HG02759 (cell line): Measurements from ENCODE around the gene RBM4.
"Not testable (repeated sequence)": the region's sequence is repeated elsewhere in the genome, so short reads cannot be mapped to it uniquely, and the experiment has no call there.

Experiments used
- ATAC-seq: cut with Tn5 transposase; IDR thresholded peaks from one replicate; pipeline ENCODE4 v1.9.1; 2021; ENCODE audit warnings: mild to moderate bottlenecking, moderate library complexity; ENCODE audit not compliant: unreplicated experiment

Gene RBM4, protein sequence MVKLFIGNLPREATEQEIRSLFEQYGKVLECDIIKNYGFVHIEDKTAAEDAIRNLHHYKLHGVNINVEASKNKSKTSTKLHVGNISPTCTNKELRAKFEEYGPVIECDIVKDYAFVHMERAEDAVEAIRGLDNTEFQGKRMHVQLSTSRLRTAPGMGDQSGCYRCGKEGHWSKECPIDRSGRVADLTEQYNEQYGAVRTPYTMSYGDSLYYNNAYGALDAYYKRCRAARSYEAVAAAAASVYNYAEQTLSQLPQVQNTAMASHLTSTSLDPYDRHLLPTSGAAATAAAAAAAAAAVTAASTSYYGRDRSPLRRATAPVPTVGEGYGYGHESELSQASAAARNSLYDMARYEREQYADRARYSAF

DNA sequence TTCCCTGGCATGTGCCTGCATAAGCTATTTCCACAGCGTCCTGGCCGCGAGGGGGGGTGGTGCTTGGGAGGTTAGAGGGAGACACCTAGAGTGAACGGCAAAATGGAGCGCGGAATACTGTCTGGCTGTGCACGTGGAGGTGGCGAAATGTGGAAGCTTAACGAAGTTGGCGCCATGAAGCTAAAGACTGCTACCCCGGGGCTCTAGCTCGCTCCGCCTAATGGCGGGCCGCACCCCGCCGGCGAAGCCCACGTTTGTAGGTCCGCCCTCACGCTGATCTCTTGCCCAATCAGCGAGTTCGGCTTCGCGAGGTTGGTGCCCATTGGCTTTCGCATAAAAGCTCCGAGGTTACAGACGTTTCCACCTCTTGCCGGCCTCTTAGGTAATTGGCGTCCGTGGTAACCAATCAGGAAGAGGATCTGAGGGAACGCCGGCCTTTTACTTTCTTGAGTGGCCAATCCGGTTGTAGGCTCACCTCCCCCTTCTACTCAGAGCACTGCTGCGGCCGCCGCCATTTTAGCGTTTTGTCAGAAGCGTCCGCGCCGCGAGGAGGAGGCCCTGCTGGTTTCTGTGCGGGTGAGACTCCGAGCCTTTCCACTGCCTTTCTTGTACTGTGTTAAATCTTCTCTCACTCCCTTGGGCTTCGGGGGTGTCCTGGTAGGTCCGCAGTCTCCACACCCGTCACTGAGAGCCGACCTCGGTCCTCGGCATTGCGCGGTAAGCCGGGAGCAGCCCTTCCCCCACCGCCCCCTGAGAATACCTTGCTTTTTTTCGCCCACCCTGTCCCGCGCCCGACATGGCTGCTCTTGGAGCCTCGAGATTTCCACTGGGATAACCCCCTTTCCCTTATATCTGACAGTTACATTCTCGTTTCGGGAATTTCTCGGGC lies at the start of gene RBM4:
Gene RBM4 (plus strand): TSS at position 527 of the 889 bp plus-strand sequence. CDS start 1,009 bp downstream, outside the sequence.
- peak; percentile 93 for ATAC-seq

DNA sequence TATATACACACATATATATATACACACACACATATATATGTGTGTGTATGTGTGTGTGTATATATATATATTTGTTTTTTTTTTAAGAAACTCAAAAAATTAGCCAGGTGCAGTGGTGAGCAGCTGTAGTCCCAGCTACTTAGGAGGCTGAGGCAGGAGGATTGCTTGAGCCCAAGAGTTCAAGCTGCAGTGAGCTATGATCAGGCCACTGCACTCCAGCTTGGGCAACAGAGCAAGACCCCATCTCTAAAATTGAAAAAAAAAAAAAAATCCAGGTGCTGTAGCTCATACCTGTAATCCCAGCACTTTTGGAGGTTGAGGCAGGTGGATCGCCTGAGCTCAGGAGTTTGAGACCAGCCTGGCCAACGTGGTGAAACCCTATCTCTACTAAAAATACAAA lies 49.2 kb upstream of the RBM4 start:
- ATAC-seq = not testable (repeated sequence)

DNA sequence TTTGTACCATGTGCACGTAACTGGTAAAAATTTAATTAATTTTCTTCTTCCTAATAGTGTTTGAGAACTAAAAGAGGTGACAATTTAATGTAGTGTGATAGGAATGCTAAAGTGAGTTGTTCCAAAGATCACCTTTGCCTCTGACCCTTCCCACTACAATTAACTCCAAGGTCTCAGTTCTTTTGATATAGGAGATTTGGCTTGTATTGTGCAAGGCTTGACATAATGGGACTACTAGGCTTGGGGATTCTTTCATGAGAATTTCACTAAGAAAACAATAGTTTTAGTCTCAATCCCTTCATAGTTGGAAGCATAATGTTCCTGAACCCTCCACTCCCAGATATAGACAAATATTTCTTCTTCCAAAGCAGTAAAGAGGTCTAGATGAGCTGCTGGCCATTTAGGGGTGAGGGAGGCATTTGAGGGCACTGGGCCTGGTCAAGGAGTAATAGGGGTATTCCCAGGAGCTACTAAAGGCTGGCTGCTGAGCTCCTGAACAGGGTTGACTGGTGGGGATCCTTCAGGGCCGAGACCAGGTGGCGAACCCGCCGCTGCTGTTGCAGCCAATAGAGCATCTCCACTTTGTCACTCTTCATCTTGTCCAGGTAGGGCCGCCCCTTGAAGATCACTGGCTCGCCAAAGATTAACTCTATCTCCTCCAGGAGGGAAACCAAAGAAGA lies 48.4 kb upstream of the RBM4 start:
- ATAC-seq = no peak

DNA sequence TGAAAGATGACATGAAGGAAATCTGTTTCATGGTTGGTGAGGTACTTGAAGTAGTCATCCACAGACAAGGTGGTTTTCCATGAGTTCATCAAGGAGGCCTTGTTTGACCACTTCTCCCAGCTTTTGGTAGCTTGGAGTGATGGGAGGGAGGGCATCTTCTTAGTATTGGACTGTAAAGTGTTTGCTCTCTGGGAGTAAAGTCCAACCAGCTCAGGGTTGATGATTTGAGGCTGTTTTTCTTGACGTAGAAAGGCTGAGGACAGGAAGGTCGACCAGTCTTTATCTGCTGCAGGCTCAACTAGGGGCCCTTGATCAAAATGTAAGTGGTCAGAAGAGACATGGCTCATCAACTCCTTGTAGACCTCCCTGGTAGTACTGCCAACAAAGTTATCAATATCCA lies 47.3 kb upstream of the RBM4 start:
- ATAC-seq = no peak

DNA sequence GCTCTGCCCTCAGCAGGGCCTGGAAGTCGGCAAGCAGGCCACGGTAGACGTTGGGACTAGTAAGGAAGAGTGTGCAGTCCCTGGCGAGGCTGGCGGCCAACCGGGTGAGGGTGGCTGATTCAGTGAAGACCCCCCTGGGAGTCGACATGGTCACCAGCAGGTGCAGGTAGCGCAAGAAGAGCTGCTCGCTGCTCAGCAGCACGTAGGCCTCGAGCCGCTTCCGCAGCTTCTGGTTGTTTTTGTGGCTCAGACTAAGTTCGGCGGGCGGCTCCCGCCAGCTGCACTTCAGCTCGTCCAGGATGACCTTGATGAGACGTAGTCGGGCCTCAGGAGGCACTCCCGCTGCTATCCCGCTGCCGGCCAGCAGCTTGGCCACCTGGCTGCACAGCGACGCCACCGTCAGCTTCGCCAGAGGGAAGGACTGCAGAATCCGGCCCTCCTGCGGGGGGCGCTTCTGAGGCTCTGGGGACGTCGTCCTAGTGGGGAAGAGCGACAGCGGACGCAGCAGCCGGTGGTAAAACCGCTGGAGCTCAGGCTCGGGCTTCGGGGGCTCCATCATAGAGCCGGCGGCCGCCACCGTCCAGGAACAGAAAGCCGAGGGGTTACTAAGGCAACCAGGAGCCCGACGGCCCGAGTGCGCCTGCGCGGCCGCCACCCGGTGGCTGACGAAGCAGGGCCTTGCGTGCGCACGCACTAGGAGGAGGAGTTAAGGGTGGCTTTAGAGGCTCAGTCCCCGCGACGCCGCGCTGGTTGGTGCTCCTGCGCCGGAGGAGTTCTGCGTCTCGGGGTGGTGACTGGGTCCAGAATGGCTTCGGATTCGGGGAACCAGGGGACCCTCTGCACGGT lies 45.8 kb upstream of the RBM4 start, which contains the start of the genes CCDC87 and CCS:
Gene CCDC87 (minus strand): TSS at position 607 of the 846 bp plus-strand sequence. CDS start 48 bp downstream, at position 559.
Gene CCS (plus strand): TSS at position 729 of the 846 bp plus-strand sequence. CDS start 77 bp downstream, at position 806.
- peak; percentile 92 for ATAC-seq

DNA sequence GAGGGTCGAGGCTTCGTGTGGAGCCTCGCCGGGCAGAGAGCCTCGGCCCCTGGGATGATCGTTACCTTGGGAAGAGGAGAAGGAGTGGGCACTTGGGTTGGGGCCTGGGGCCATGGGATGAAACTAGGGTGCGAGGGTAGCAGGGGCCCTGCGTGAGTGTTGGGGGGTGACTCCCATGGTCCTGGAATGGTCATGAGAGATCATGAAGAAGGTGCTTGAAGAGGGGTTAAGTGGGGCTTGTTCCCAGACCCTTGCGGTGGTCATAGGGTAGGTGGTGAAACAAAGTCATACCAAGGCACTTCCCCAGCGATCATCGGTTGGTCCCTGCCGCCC lies 45.2 kb upstream of the RBM4 start:
- no peak for ATAC-seq

DNA sequence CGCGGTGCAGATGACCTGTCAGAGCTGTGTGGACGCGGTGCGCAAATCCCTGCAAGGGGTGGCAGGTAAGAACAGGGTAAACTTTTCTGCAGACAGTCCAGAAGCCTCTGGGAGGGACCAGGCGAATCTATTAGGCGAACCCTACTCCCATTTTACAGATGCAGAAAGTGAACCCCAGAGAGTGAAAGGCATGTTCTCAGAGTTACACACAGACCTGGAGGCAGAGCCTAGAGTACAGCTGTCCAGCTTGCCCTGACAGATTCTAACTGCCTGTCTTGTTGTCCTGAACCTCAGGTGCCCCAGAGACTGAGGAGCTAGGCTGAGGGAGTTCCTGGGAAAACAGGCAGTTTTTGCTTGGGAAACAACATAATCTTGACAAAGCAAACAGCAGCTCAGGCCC lies 44.9 kb upstream of the RBM4 start:
- no peak for ATAC-seq

DNA sequence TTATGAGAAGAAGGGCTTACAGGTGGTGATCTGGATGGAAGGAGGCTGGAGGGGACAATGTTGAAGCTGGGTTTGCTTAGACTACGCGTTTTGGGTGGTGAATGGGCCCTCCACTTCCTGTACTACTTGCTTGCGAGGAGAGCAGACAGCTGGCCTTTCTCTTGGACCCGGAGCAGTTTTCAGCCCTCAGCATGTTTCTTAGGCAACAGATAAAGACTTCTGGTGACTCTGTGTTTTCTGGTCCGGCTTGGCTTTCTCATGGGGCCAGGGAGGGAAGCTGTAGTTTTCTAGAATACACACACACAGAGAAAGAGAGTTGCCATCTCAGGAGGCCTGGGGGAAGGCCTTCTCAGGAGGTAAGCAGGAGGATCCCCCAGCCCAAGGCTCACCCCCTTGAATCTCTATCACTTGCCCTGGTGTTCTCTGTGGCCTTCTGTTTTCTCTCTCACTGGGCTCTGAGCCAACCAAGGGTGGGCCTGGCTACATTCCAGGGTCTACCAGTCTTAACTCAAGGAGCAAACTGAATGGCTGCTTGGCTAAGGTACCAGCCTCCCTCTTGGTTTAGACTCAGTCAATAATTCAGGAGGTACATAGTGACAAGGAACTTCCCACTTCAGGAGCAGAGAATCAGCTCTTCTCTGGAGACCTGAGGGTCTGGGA lies 43.1 kb upstream of the RBM4 start:
- ATAC-seq = no peak

DNA sequence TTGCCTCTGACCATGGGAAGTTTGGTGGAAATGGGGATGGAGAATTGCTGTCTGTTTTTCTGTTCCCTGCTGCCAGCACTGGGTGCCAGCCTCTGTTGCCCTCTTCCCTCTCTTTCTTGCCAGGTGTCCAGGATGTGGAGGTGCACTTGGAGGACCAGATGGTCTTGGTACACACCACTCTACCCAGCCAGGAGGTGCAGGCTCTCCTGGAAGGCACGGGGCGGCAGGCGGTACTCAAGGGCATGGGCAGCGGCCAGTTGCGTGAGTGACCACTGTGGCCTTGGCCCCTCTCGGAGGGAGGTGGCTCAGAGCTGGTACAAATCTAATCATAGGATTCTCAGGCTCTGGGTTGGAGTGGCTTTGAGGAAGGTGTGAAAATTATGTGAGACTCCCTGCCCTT lies 39.5 kb upstream of the RBM4 start:
- no peak for ATAC-seq

DNA sequence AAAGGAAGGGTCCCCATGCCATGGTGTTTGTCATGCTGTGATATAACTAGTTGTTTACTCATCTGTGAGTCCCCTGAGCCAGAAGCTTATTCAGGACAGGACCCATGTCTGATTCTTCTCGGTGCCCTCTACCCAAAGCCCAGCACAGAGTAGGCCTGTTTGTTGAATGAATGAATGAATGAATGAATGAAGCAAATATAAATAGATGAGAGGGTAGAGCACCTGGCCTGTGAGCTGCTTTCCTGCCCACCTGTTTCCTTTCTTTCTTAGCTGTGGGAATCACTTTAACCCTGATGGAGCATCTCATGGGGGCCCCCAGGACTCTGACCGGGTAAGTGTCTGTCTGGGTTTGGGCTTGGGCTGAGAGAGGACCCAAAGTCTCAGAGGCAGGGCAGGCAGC lies 38.3 kb upstream of the RBM4 start:
- ATAC-seq = no peak

DNA sequence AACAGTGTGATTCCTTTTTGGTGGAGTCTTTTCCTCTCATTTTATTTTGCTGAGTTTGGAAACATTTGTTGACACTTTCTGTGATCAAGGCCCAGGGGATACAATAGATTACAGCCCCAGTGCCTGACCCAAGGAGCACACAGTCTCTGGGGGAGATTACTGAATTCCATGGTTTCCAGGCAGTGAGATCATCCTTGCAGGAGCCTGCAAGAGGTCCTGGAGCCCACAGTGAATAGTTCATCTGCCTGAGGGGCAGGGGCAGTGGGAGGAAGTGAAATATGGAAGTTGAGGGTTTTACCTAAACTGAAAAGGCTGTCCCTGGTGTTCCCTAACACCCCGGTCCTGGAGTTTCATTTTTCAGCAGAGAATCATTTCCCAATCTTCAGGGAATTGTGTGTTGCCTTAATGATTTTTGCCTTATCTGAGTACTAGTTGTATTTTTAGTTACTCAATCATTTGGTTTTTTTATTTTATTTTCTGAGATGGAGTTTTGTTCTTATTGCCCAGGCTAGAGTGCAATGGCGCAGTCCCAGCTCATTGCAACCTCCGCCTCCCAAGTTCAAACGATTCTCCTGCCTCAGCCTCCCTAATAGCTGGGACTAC lies 37.8 kb upstream of the RBM4 start:
- no peak for ATAC-seq

DNA sequence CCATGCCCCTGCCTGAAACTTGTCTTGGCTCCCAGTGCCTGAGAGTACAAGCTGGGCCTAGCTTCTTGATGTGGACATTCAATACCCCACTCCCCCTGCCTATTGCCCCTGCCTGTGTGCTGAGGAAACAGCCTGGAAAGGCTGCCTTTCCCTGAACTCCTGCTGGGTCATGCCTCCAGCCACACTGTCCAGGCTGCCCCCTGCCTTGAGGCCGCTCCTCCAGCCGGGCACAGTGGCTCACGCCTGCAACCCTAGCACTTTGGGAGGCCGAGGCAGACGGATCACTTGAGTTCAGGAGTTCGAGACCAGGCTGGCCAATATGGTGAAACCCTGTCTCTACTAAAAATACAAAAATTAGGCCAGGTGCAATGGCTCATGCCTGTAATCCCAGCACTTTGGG lies 35.4 kb upstream of the RBM4 start:
- ATAC-seq = no peak

DNA sequence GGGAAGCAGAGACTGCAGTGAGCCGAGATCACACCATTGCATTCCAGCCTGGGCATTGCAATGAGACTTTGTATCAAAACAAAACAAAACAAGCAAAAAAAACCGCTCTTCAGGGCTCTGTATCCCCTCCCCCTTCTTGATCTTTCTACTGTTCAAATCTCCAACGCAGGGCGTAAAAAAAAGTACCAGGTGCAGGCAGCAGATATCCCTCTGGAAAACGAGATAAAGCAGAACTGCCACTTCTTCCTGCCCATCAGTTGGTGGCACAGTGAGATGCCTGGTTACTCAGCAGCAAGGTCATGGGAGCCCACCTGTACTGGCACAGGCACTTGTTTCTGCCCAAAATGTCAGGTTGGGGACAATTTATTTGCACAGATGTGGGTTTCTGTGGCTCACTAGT lies 34.3 kb upstream of the RBM4 start:
- ATAC-seq = no peak

DNA sequence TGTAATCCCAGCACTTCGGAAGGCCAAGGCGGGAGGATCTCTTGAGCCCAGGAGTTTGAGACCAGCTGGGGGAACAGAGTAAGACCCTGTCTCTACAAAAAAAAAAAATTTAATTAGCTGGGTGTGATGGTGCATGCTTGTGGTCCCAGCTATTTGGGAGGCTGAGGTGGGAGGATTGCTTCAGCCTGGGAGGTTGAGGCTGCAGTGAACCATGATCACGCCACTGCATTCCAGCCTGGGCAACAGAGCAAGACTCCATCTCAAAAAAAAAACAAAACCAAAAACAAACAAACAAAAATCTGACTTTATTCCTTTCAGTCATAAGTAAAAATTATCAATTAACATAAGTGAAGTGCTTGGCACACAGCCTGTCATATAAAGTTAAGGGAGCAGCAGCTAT lies 31.9 kb upstream of the RBM4 start:
- ATAC-seq = not testable (repeated sequence)

DNA sequence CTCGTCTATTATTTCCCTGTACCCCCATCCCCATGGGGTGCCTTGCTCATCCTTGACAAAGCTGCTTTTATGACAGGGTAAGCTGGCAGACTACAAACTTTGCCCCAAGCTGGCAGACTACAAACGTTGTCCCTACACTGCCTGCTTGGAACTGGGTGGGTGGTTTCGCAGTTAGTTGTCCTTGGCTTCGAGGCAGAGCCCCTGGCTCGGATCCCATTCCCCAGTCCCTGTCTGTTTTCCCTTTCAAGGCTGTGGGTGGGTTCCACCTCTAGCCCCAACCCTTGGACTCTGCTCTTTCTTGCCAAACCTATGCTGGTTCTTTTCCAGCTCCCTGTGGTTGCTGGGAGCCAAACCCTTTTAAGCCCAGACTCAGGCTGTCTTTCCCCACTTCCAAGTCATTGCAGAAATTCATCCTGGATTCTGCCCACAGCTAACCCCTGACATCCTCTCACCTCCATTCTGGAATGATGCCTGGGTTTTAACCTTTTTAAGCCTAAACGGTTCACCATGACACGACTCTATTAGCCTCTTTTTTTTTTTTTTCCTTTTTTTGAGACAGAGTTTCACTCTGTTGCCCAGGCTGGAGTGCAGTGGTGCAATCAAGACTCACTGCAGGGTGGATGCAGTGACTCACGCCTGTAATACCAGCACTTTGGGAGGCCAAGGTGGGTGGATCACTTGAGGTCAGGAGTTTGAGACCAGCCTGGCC lies 31.2 kb upstream of the RBM4 start:
- ATAC-seq = no peak

DNA sequence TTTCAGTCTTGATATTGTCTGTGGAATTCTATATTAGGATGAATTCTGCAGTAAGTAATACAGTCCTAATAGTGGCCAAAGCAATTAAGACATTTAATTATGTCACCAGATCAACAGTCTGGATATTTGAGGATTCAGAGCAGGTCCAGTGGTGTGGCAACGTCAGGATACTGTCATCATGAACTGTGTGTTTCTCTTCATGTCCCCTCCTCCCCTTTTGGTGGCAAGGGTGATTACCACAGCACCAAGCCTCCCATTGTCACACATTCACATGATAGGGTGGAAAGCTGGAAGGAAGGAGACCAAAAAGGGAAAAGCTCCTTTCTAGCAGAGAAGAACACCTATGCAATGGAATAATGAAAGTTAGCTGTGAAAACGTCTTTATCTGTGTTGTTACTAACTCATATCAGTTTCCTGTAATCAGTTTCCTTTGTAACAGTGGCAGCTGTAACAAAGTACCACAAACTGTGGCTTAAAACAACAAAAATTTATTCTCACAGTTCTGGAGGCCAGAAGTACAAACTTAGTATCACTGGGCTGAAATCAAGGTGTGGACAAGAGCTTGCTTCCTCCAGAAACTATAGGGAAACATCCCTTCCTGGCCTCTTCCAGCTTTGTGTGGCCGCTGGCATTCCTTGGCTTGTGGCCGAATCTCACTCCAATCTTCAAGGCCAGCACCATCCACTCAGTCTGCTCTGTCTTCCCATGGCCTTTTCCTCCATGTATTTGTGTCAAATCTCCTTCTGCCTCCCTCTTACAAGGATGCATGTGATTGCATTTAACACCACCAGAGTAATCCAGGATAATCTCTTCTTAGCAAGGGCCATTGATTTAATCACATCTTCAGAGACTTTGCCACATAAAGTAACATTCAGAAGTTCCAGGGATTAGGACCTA lies 28.5 kb upstream of the RBM4 start:
- ATAC-seq = no peak

DNA sequence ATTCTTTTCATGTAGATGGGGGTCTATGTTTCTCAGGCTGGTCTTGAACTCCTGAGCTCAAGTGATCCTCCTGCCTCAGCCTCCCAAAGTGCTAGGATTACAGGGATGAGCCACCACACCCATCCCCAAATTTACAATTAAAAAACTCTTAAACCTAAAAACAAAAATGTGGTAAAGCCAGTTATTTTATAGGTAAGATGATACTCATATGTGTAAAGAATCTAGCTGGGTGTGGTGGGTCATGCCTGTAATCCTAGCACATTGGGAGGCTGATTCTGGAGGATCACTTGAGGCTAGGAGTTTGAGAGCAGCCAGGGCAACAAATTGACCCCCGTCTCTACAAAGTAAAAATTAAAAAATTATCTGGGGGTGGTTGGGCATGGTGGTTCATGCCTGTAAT lies 26.0 kb upstream of the RBM4 start:
- no peak for ATAC-seq

DNA sequence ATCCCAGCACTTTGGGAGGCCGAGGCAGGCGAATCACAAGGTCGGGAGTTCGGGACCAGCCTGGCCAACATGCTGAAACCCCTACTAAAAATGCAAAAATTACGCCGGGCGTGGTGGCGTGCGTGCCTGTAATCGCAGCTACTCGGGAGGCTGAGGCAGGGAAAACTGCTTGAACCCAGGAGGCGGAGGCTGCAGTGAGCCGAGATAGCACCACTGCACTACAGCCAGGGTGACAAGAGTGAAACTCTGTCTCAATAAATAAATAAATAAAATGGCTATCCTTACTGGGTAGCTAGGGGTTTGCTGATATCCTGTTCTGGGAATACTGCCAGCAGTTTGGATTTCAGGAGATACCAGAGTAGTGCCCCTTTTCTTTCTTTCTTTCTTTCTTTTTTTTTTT lies 24.4 kb upstream of the RBM4 start:
- ATAC-seq = no peak
